COLO829 (cell line): Measurements from ENCODE around the gene LIMD2.
A peak's percentile ranks its signal among the peaks of the same experiment; 100 is the strongest.

Experiments used
- DNase-seq: peaks from one replicate; pipeline ENCODE4 v3.0.0; 2012; ENCODE audit warnings: low spot score

Gene LIMD2

DNA sequence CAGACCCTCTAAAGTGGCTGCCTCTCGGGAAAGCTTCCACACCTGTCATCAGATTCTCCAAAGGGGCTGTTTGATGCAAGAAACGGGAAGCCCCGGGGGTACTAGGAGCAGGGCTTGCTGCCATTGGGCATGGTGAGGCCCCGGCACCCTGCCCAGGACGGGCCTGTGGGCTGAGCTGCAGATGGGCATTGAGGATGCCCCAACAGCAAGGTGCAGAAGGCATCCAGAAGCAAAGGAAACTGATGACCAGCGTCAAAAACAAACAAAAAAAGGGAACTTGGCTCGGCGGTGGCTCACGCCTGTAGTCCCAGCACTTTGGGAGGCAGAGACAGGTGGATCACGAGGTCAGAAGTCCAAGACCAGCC lies 1.5 kb upstream of the LIMD2 start:
- no peak for DNase-seq

DNA sequence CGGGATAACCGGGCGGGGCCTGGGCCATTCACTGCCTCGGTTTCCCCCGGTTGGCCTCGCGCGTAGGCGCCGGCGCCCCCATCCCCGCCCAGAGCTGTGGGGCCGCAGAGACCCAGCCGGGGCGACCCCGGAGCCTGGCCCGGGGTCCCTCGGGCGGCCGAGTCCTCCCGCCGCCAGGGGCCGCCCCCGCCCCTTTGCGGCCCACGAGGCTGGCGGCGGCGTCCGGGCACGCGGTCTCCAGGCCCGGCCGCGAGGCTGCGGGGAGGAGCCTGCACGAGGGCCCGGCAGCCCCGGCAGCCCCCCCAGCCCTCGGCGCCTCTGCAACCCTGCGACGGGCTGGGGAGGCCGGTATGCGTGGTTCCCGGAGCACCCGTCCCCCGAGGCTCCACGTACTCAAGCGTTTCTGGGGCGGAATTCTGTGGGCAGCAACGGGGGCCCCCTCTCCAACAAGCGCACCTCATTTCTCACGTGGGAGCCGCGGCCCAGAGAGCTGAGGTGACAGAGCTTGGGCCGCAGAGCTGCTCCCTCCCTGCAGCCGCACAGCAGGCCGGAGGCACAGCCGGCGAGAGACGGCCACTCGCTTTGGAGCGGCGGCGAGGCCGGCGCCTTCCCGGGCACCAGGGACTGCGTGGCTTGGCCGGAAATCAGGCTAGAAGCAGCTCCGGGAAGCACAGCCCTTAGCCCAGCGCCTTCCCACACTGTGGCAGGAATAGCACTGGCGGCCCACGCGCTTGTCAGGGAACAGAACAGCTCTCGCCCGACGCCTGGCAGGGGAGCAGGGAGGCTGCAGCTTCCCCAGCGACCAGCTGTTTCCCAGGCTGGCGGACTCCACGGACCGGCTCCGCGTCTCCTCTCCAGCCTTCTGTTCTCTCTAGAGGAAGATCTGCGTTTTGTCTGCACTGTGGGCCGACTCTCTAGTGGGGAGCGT lies 867 bp upstream of the LIMD2 start:
- no peak for DNase-seq

DNA sequence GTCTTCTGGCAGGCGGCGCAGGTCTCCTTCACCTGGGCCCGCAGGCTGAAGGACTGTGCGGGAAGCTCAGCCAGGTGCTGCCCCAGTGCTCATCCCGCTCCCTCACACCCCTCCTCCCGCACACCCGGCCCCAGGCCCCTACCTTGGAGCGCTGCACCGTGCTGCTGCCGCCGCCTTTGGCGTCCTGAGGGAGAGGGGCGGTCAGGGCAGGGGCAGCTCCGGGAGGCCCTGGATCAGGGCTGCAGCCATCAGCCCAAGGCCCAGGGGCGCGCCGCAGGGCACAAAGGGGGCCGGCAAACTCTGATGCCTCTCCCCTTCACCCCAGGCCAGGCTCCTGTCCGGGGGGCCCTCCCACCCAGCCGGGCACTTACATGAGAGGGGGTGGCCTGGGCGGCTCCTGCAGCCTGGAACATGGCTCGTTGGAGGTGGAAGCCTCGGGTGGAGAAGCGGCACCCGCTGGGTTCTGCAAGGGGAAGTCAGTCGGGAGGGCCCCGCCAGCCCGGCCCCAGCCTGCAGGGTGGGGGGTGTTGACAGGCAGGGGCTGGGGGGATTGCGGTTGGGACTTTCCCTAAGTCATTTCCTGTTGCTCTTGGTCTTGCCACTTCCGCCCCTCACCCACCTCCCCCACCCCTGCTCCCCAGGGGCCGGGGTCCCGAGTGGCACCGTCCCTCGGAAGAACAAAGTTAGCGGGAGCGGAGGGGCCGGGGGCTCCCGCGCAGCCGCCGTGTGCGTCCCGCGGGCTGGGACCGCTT lies 863 bp downstream of the LIMD2 start:
- DNase-seq = no peak

DNA sequence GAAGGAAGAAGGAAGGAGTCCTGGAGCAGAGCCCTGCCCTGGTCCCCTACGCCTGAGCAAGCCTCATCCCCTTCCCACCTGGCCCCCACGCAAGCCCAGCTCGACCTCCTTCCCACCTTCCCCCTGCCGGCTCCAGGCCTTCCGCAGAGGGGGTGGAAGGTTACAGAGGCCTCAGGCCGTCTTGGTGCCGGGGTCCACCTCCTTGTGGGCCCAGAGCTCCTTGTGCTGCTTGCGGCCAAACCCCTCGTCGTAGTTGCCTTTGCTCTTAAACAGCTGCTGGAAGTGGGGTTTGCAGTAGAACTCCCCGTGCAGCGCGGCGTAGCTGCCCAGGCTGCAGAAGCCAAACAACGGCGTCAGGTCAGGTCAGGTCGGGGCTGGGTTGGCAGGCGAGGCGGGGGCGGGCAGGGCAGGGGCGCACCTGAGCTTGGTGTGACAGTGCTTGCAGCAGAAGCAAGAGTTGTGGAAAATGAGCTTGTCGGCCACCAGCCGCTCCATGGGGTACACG lies 1.5 kb downstream of the LIMD2 start:
- no peak for DNase-seq

GRCh38 chr17:63697341-63698286 lies 2.3 kb downstream of the LIMD2 start:
- DNase-seq = peak; percentile 34

DNA sequence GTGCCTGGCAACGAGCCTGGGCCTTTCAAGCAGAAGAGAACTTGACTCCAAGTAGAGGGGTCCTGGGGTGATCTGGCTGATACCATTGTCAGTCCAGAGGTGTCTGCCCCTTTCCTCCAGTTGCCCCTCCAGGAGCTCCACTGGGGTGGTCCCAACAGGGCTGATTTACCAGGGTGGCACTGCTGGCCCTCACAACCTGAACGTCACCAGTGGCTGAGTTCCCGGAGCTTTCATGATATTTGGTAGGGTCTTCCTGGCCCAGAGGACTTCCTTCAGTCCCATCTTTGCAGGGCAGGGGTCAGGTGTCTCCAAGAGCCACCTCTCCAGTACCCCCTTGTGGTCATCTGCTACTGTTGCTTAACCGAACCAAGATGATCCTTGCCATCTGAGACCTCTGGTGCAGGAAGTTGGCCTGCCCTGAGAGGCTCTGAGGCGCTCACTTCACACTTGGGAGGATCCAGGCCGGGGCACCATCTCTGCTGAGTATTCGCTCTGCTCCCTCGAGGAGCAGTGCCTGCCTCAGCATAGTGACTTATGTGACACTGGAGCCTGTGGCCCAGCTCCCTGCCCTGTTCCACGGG lies 3.5 kb downstream of the LIMD2 start:
- peak; percentile 29 for DNase-seq

DNA sequence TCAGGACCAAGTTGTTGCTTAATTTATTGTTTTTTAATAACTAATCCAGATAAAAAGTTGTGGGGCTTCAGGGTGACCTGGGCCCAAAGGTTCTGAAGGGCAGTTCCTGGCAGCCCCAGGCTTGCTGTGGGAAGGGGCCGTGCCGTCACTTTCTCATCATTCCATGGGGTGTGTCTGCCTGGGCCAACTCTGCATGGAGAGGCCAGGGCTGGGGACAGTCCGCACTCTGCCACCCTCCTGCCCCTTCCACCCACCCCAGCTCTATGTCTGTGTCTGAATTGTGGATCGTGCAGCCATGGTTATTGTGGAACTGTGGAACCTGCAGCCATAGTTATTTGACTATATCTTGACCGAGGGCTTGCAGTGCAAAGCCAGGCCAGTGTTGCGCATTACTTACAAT lies 4.0 kb downstream of the LIMD2 start:
- no peak for DNase-seq

DNA sequence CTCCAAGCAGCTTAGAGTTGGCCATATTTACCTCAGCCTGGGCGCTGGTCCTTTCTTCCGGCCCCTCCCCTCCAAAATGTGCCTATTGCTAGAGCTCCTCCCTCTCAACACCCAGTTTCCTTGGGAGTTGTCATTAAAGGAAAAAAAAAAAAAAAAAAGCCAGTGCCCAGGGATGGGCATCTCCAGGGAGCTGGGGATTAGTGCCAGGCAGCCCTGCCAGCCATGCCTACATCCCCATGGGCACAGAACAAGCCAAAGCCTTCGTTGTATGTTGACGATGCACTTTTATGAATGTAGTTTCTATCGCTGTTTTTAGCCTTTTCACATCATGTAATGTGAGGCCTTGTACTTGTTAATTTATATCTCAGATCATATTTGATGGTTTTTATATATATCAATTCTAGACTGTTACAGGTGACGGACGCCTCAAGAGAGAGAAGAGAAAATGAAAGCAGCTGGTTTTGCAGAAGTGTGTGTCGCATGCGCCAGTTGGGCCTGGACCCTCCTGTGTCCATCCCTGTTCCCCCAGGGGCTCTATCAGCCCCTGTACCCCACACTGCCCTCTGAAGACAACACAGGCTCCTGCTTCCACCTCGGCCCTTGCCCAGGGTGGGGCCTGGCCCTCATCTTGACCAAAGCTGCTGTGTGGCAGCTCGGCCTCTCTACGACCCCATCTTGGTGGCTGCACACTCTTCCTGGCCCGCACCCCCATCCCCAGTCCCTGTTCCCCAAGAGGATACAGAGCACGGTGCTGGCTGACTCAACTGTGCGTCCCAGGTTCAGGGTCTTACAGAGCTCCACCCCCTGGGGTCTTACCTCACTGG lies 4.8 kb downstream of the LIMD2 start:
- DNase-seq = no peak

DNA sequence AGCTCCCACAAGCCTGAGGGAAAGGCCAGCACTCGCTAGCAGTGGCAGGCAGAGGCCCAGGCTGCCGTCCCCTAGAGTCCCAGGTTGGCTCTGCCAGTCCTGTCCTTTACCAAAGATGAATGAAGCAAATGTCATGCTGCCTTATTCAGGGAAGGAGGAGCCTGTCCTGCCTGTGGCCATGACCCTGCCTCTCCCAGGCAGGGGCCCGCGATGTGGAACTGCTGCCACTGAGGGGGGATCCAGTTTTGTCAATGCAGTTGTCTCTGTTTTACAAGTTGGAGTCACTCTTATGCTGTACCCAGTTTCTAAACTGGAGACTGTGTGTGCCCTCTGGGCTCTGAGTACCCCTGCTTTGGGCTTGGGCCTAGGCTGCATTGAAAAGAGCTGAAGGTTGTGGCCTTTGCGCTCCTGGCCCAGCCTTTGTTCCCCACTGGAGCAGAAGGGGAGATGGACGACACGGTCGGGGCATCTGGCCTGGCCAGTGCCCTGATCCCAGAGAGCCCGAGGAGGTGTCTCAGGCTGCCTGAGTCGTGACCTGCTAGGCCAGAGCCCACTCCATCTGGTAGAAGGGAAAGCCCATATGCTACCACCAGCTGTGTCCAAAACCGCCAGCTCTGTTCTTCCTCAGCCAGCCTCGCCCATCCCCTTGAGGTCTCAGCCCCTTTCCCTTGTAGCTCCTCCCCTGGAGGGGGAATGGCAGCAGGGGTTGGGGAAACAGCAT lies 5.5 kb downstream of the LIMD2 start:
- no peak for DNase-seq

GRCh38 chr17:63693411-63694113 lies 6.4 kb downstream of the LIMD2 start:
- no peak for DNase-seq

DNA sequence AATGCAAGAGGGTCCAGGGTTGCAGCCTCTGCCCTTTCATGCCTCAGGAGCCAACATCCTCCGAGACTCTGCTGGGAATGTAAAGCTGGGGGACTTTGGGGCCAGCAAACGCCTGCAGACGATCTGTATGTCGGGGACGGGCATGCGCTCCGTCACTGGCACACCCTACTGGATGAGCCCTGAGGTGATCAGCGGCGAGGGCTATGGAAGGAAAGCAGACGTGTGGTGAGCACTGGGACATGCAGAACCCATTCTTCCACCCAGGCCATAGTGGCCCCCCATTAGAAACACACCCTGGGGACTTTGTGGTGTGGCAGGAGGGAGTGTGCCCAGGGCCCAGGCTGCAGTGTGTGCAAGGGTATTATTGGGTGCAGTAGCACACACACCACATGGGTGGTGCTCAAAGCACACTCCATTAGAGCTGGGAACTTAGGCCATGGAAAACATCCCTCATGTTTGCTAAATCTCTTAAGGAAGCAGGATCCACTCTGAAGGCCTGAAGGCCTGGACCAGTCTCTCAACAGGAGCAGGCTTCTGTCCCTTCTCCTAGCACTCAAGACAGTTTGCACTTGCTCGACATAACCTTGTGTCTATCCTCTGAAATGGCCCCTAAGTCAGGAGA lies 7.6 kb downstream of the LIMD2 start:
- no peak for DNase-seq

DNA sequence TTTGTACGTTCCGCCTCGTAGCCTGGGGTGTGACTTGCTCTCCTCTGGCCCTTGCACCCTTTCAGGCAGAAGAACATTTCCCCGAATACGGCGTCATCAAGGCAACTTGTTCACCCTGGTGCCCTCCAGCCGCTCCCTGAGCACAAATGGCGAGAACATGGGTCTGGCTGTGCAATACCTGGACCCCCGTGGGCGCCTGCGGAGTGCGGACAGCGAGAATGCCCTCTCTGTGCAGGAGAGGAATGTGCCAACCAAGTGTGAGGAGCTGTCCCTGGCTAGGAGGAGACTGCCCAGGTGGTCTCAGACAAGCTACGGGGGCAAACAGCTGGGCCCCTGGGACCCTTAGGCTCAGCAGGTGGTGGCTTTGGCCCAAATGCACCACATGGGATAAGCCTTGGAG lies 10.4 kb downstream of the LIMD2 start:
- no peak for DNase-seq

DNA sequence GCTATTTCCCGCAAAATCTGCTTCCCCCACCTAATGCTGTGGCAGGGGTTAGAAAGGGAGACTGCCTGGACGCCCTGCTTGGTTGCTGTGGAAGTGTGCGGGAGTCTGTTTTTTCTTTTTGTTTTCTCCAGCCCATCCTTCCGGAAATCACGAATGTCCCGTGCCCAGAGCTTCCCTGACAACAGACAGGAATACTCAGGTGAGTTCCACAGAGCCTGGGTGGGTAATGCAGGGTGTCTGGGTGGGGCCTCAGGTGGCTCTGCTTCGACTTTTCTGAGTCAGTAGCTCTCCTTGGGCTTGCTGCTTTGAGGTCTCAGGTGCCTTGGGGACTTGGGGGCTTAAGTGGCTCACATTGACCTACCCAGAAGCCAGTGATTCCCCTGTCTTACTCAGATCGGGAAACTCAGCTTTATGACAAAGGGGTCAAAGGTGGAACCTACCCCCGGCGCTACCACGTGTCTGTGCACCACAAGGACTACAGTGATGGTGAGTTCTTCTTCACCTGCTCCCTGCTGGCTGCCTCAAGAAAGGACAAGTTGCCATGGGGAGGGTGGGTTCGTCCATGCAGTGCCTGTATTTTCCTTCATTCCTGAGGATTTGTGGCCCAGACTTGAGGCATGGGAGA lies 11.4 kb downstream of the LIMD2 start:
- DNase-seq = no peak

DNA sequence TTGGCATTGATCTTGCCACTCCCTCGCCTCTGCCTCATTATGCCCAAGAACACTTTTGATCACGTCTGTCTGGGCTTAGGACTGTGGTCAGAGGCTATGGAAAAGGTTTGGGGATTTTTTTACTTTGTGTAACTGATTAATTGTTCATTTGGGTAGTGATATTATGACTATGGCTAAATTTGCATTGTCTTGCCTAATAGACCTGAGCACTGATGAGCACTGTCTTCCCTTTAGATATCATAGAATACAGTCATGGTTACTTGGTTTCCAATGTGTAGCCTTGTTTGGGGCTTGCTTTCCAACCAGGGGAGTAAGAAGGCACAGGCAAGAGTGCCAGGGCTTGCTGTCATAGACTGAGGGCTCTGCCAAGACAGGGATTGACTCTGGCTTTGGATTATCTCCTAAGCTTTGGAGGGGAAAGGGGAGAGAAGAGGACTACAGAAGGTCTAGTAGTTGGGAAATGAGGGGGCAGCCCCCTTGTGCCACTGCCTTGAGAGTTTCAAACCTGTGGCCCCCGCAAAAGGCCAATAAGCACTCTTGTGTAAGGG lies 13.7 kb downstream of the LIMD2 start:
- no peak for DNase-seq

DNA sequence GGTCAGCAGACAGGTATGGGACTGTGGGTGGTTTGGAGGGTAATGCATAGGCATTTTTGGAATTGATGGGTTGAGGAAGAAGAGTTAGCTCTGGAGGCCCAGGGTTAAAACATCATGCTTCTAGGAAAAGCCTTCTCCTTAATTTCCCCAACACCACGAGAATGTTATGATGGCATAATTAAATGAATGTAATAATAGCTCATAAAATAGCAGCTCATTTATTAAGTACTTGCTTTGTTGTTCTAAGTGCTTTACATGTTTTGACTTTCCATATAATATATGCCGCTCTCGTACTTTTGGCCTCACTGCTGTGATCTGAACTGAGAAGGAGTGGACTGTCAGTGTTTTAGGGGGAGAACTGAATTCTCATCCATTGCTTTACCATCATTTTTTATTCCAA lies 14.3 kb downstream of the LIMD2 start:
- DNase-seq = no peak

- no peak for DNase-seq
Observed at GRCh38 chr17:63685041-63685440, 14.9 kb downstream of the LIMD2 start.

DNA sequence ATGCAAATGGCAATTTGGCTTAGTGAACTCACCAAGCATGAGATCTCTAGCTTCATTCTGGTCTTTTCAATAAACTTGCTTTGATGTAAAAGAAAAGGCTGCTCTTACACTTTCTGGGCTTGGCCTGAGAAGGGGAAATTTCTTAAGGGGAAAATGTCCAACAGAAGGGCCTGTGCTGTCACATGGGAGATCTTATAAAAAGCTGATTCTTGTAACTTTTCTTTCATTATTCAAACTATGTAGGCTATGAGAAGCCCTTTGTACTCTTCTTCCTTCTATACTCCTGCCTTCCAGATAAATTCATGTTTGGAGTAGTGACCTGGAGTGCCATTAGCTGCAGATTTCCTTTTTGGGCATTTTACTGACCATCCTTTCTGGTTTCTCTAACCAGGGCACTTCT lies 16.9 kb downstream of the LIMD2 start:
- peak; percentile 80 for DNase-seq

DNA sequence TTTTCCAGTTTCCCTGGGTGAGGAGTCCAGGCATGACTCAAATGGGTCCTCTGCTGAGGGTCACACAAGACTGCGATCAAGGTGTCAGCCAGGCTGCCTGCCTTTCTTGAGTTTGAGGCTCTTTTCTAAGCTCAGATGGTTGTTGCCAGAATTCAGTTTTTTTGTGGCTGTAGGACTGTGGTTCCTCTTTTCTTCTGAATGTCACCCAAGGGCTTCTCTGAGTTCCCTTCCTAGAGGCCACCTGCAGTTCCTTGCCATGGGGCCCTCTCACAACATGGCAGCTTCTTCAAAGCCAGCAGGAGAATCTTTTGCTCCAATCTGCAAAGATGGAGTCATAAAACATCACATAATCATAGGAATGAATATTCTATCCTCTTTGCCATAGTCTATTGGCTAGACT lies 17.5 kb downstream of the LIMD2 start:
- DNase-seq = no peak
